CD4-positive, alpha-beta T cell treated with Interleukin-15 for 1 hour (primary cell): Measurements from ENCODE around the gene WWOX.

Experiments used
- DNase-seq: peaks from one replicate; pipeline ENCODE4 v3.0.0-alpha.2; 2020

The WWOX gene

GRCh38 chr16:78939597-78939996 is 840.1 kb downstream of the WWOX start:
- DNase-seq: no peak

GRCh38 chr16:78942625-78943245 is 843.3 kb downstream of the WWOX start:
- no peak for DNase-seq

GRCh38 chr16:78945336-78945735 is 845.9 kb downstream of the WWOX start:
- DNase-seq: no peak

GRCh38 chr16:78946556-78946955 is 847.1 kb downstream of the WWOX start:
- DNase-seq: no peak

GRCh38 chr16:78950768-78951167 is 851.3 kb downstream of the WWOX start:
- DNase-seq: no peak

- DNase-seq: no peak
Measured at GRCh38 chr16:78952630-78953029, 853.2 kb downstream of the WWOX start.

- DNase-seq: no peak
Measured at GRCh38 chr16:78953526-78953925, 854.1 kb downstream of the WWOX start.

- DNase-seq: no peak
Measured at GRCh38 chr16:78955206-78955605, 855.8 kb downstream of the WWOX start.

GRCh38 chr16:78956859-78957258 is 857.4 kb downstream of the WWOX start:
- DNase-seq: no peak

GRCh38 chr16:78957317-78958100 is 858.1 kb downstream of the WWOX start:
- no peak for DNase-seq

GRCh38 chr16:78961464-78961863 is 862.0 kb downstream of the WWOX start:
- DNase-seq: no peak

- no peak for DNase-seq
Measured at GRCh38 chr16:78962457-78962929, 863.0 kb downstream of the WWOX start.

- no peak for DNase-seq
Measured at GRCh38 chr16:78967948-78968347, 868.5 kb downstream of the WWOX start.

GRCh38 chr16:78969721-78970120 is 870.3 kb downstream of the WWOX start:
- DNase-seq: no peak

GRCh38 chr16:78970650-78971049 is 871.2 kb downstream of the WWOX start:
- DNase-seq: no peak

- DNase-seq: no peak
Measured at GRCh38 chr16:78972006-78972405, 872.6 kb downstream of the WWOX start.

GRCh38 chr16:78972986-78973385 is 873.5 kb downstream of the WWOX start:
- DNase-seq: no peak

- DNase-seq: no peak
Measured at GRCh38 chr16:78976212-78976611, 876.8 kb downstream of the WWOX start.

- DNase-seq: no peak
Measured at GRCh38 chr16:78980825-78981224, 881.4 kb downstream of the WWOX start.

GRCh38 chr16:78982096-78982744 is 882.8 kb downstream of the WWOX start:
- no peak for DNase-seq

- DNase-seq: no peak
Measured at GRCh38 chr16:78984324-78984723, 884.9 kb downstream of the WWOX start.

GRCh38 chr16:78984887-78985464 is 885.5 kb downstream of the WWOX start:
- DNase-seq: no peak
